OCI-LY3 (cell line): ENCODE results near the gene ATXN7L3.

Source experiments
- EZH2phosphoT487 ChIP-seq: fragments of 200-600 bp; shearing (Covaris generic); IDR thresholded peaks from 2 replicates; pipeline ENCODE4 v1.6.1; 2018; ENCODE audit warnings: antibody characterized with exemption, mixed run types, low read depth
- TF ChIP-seq, protein P1 (sequence below): fragments of 200-600, 300-600 bp; sonication (generic); IDR thresholded peaks from 2 replicates; pipeline ENCODE4 v1.5.1; 2014; ENCODE audit warnings: antibody characterized with exemption, low read length, low read depth

DNA sequence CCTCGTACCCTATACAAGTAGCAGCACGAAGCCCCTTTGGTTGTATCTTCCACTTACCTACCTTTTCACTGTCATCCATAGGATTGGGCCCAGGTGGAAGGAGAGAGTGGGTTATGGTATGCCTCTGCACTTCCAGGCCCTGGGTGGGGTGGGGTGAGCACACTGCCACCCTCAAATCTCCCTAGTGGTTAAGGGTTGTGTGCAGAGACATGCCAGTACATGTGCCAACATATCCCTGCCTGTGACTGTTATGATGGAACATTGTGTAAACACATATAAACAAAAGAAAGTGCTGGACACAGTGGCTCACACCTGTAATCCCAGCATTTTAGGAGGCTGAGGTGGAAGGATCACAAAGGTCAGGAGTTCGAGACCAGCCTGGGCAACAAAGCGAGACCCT lies 46.8 kb downstream of the ATXN7L3 start:
- TF ChIP-seq, protein P1, sequence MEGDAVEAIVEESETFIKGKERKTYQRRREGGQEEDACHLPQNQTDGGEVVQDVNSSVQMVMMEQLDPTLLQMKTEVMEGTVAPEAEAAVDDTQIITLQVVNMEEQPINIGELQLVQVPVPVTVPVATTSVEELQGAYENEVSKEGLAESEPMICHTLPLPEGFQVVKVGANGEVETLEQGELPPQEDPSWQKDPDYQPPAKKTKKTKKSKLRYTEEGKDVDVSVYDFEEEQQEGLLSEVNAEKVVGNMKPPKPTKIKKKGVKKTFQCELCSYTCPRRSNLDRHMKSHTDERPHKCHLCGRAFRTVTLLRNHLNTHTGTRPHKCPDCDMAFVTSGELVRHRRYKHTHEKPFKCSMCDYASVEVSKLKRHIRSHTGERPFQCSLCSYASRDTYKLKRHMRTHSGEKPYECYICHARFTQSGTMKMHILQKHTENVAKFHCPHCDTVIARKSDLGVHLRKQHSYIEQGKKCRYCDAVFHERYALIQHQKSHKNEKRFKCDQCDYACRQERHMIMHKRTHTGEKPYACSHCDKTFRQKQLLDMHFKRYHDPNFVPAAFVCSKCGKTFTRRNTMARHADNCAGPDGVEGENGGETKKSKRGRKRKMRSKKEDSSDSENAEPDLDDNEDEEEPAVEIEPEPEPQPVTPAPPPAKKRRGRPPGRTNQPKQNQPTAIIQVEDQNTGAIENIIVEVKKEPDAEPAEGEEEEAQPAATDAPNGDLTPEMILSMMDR: no peak
- TF ChIP-seq EZH2phosphoT487: no peak
